Adrenal gland (tissue), 12 donors: Measurements from ENCODE around the gene SH3RF2. TPM values are rescaled to one million over a fixed set of nuclear protein-coding genes. Genes with fewer than 3 reads are reported as not detected.
"Not testable (repeated sequence)": the region's sequence is repeated elsewhere in the genome, so short reads cannot be mapped to it uniquely, and the experiment has no call there.

ENCODE experiments used
- DNase-seq, 7 donors: peaks; one replicate each; pipeline ENCODE4 v3.0.0-alpha.2; 2019 to 2020
- H3K27ac ChIP-seq, 5 donors: fragments of 200-600 bp; sonication (generic) in 4 of 5; 1 replicate in 3 of 5; 2 replicates in 2 of 5; pipeline versions ENCODE4 v1.5.1 to v1.8.0; 2016 to 2020; ENCODE audit warnings: mild to moderate bottlenecking in 1 of 5
- H3K27me3 ChIP-seq: fragments of 200-600 bp; 2 replicates; pipeline ENCODE4 v1.8.0; 2021
- H3K36me3 ChIP-seq, 2 donors: fragments of 200-600 bp; replicated peaks in 1 of 2; 1 replicate in 1 of 2; 2 replicates in 1 of 2; pipeline versions ENCODE4 v1.5.1 to v1.8.0; 2018 to 2022
- H3K4me1 ChIP-seq, 2 donors: fragments of 200-600 bp; replicated peaks in 1 of 2; 1 replicate in 1 of 2; 2 replicates in 1 of 2; pipeline versions ENCODE4 v1.5.1 to v1.8.0; 2018 to 2021
- H3K4me3 ChIP-seq, 4 donors: fragments of 200-600 bp; sonication (generic) in 3 of 4; one replicate each; pipeline ENCODE4 v1.5.1; 2016 to 2018
- H3K9me3 ChIP-seq, 3 donors: fragments of 200-600 bp; sonication (generic) in 1 of 3; replicated peaks in 1 of 3; 1 replicate in 2 of 3; 2 replicates in 1 of 3; pipeline versions ENCODE4 v1.5.1 to v1.8.0; 2016 to 2021
- CTCF ChIP-seq, 6 experiments: fragments of 450-650 bp in 4 of 6; fragments of 200-600 bp in 2 of 6; sonication (generic) in 1 of 6; IDR thresholded peaks; 1 replicate in 5 of 6; 2 replicates in 1 of 6; pipeline versions ENCODE4 v1.5.1 to v1.8.0; 2016 to 2021; ENCODE audit warnings: antibody characterized with exemption in 6 of 6, mild to moderate bottlenecking in 2 of 6, moderate library complexity in 1 of 6
- POLR2A ChIP-seq, 2 donors: fragments of 450-650 bp; IDR thresholded peaks; one replicate each; pipeline ENCODE4 v1.6.1; 2017; ENCODE audit warnings: antibody characterized with exemption in 2 of 2, mild to moderate bottlenecking in 2 of 2, moderate library complexity in 1 of 2
- WGBS, 4 donors: extraction: QIAGEN DNeasy Blood & Tissue Kit in 2 of 4; methylation state at CpG; one replicate each; pipeline versions ENCODE4 v1.1.5 to v1.1.7; 2013 to 2017; 5-methylcytosine and 5-hydroxymethylcytosine counted together
- intact Hi-C, 2 donors: fragments of 100-400 bp; cut with DNase I; formaldehyde crosslinking; loops; one replicate each; pipeline versions ENCODE4 v1.14.1 to v1.15.0; 2022 to 2023
- polyA plus RNA-seq, 3 donors: library from polyadenylated mRNA; stranded (reverse); fragments of 200-250 nt in 2 of 3; fragments of 350-450 nt in 1 of 3; fragmentation: Illumina TruSeq in 1 of 3; extraction: RNeasy Lipid Tissue Mini Kit (QIAGEN cat#74804) in 1 of 3; gene quantifications; one replicate each; pipeline ENCODE4 v1.2.3, GENCODE V29; 2013 to 2014
- total RNA-seq, 9 donors: library from RNA; depleted of rRNA in 4 of 9; stranded (reverse); fragments of >200 nt in 4 of 9; fragments of 120-200 nt in 1 of 9; fragmentation: NEBNext Ultra II Directional in 1 of 9; extraction: Animal tissue kit (Norgen Biotek cat#: 25700) in 1 of 9; gene quantifications; one replicate each; pipeline versions ENCODE4 v1.1.0 to v1.2.4, GENCODE V29; 2013 to 2023
- donor health status: healthy with polysubstance abuse.
- donor health status: Bipolar disorder and iron deficiency.
- donor health status: DM: yes; HTN: yes; CAD: no.
- donor health status: DM: no; HTN: no; CAD: no.
- donor health status: DM: no; HTN: no; CAD: no.
- donor health status: DM: yes; HTN: yes; CAD: no.

Gene SH3RF2
- total and polyA plus RNA-seq, 12 donors = 0.60 to 3.8 (median 1.2) TPM

GRCh38 chr5:146101646-146102045 is 165.3 kb downstream of the SH3RF2 start:
- no peaks in the 10 kb centered on the region for H3K9me3 ChIP-seq
- H3K4me3 ChIP-seq = no peak overlapping the region
- DNase-seq = no peak
- TF ChIP-seq POLR2A (IDR thresholded peaks at IDR 0.05) = no peak
- no peak for TF ChIP-seq CTCF (IDR thresholded peaks at IDR 0.05)
- H3K4me1 ChIP-seq = no peaks in the 10 kb centered on the region
- 74 to 86% (median 78%) methylated on average over 2 of the region's 2 CpGs for WGBS, 4 donors
- H3K27me3 ChIP-seq = no peaks in the 10 kb centered on the region
- H3K36me3 ChIP-seq = no peaks in the 10 kb centered on the region
- intact Hi-C loops = no loop called here
- no peak overlapping the region for H3K27ac ChIP-seq

- H3K27ac ChIP-seq = no peak overlapping the region
- no peaks in the 10 kb centered on the region for H3K9me3 ChIP-seq
- H3K27me3 ChIP-seq = no peaks in the 10 kb centered on the region
- DNase-seq = no peak
- no peak overlapping the region for H3K4me3 ChIP-seq
- no peaks in the 10 kb centered on the region for H3K36me3 ChIP-seq
- intact Hi-C loops = no loop called here
- 0 to 89% (median 71%) methylated on average over 1 of the region's 1 CpG for WGBS, 4 donors
- TF ChIP-seq POLR2A (IDR thresholded peaks at IDR 0.05) = no peak
- no peak for TF ChIP-seq CTCF (IDR thresholded peaks at IDR 0.05)
- no peaks in the 10 kb centered on the region for H3K4me1 ChIP-seq
Observed at GRCh38 chr5:146103594-146103993, 167.2 kb downstream of the SH3RF2 start.

- DNase-seq = no peak
- no peak for TF ChIP-seq CTCF (IDR thresholded peaks at IDR 0.05)
- TF ChIP-seq POLR2A (IDR thresholded peaks at IDR 0.05) = no peak
- Histone ChIP-seq H3K27ac (no peak within 1 kb of the TSS), H3K4me1 (no peaks in the 10 kb centered on the region), H3K9me3 (no peaks in the 10 kb centered on the region), H3K27me3 (no peaks in the 10 kb centered on the region), H3K36me3 (no peaks in the 10 kb centered on the region), H3K4me3 (no peak within 1 kb of the TSS)
- 89 to 91% (median 91%) methylated on average over 2 of the region's 2 CpGs for WGBS, 4 donors
- intact Hi-C loops = no loop called here
Observed at GRCh38 chr5:146105477-146105876, 169.1 kb downstream of the SH3RF2 start, which contains the start of gene PLAC8L1. TSS of gene PLAC8L1 (minus strand) at chr5:146105577. CDS start at chr5:146104311, 1,266 bp downstream.

GRCh38 chr5:146107901-146108300 is 171.5 kb downstream of the SH3RF2 start:
- no peak for DNase-seq
- H3K4me1 ChIP-seq = no peaks in the 10 kb centered on the region
- TF ChIP-seq CTCF (IDR thresholded peaks at IDR 0.05) (no peak), POLR2A (IDR thresholded peaks at IDR 0.05) (no peak)
- H3K36me3 ChIP-seq = peaks cover 0 to 8% of the 10 kb centered on the region in 2 donors
- no peaks in the 10 kb centered on the region for H3K9me3 ChIP-seq
- no peak overlapping the region for H3K4me3 ChIP-seq
- no peak overlapping the region for H3K27ac ChIP-seq
- intact Hi-C loops = no loop called here
- WGBS, 4 donors = 30 to 78% (median 44%) methylated on average over 1 of the region's 1 CpG
- no peaks in the 10 kb centered on the region for H3K27me3 ChIP-seq

GRCh38 chr5:146108870-146109269 is 172.5 kb downstream of the SH3RF2 start:
- DNase-seq, H3K9me3 ChIP-seq, H3K4me3 ChIP-seq, H3K27me3 ChIP-seq, intact Hi-C loops, H3K27ac ChIP-seq, H3K4me1 ChIP-seq: not testable (repeated sequence)
- H3K36me3 ChIP-seq = peaks cover 0 to 18% of the 10 kb centered on the region in 2 donors
- WGBS, 4 donors = 94 to 100% (median 96%) methylated on average over 2 of the region's 2 CpGs
